CD4-positive, alpha-beta T cell (primary cell): Measurements from ENCODE around the gene TNFRSF17. TPM values are rescaled to one million over a fixed set of nuclear protein-coding genes. Genes with fewer than 3 reads are reported as not detected.

Source experiments
- ATAC-seq: fragments of 200-7000 bp; cut with Tn5 transposase; one replicate; pipeline ENCODE4 v1.10.0; 2022; ENCODE audit warnings: mild to moderate bottlenecking; ENCODE audit not compliant: poor library complexity
- CTCF ChIA-PET: fragments of 350-600 bp; sonication (Branson Sonifier 250); formaldehyde crosslinking; loops from one replicate; lab custom pipeline; 2021; ENCODE audit warnings: antibody characterized with exemption, inconsistent platforms; lab: Charles Lee
- POLR2A ChIA-PET: fragments of 350-600 bp; sonication (Branson Sonifier 250); formaldehyde crosslinking; loops from one replicate; lab custom pipeline; 2021; ENCODE audit warnings: antibody characterized with exemption, inconsistent platforms; lab: Charles Lee
- DNase-seq, 14 experiments: peaks; one replicate each; pipeline ENCODE4 v3.0.0-alpha.2; 2013 to 2020; ENCODE audit warnings: mixed read lengths in 2 of 14
- H3K27ac ChIP-seq, 2 donors: one replicate each; pipeline versions ENCODE4 v1.5.1 to v1.7.0; 2013; ENCODE audit warnings: low read length in 2 of 2, low read depth in 1 of 2, mild to moderate bottlenecking in 1 of 2
- H3K27me3 ChIP-seq, 2 experiments: 1 replicate in 1 of 2; 2 replicates in 1 of 2; pipeline versions ENCODE4 v1.6.1 to v1.7.0; 2013; ENCODE audit warnings: low read length in 2 of 2, control low read depth in 1 of 2, mild to moderate bottlenecking in 1 of 2, moderate library complexity in 1 of 2; ENCODE audit not compliant: insufficient read depth in 2 of 2, control insufficient read depth in 1 of 2
- H3K36me3 ChIP-seq: one replicate; pipeline ENCODE4 v1.6.1; 2013; ENCODE audit warnings: low read length, control low read depth; ENCODE audit not compliant: insufficient read depth
- H3K4me1 ChIP-seq: one replicate; pipeline ENCODE4 v1.6.1; 2013; ENCODE audit warnings: low read length, control low read depth; ENCODE audit not compliant: insufficient read depth
- H3K4me3 ChIP-seq: one replicate; pipeline ENCODE4 v1.5.1; 2013; ENCODE audit warnings: mild to moderate bottlenecking, low read length, moderate library complexity
- H3K9me3 ChIP-seq, 2 experiments: 1 replicate in 1 of 2; 2 replicates in 1 of 2; pipeline versions ENCODE4 v1.6.1 to v1.7.0; 2013; ENCODE audit warnings: low read length in 2 of 2, mild to moderate bottlenecking in 2 of 2, control low read depth in 1 of 2, moderate library complexity in 1 of 2; ENCODE audit not compliant: control insufficient read depth in 1 of 2, insufficient read depth in 1 of 2
- H3K27ac Mint-ChIP-seq: one replicate; pipeline ENCODE4 v1.8.0; 2020; ENCODE audit warnings: mixed read lengths
- H3K27me3 Mint-ChIP-seq: one replicate; pipeline ENCODE4 v1.8.0; 2021; ENCODE audit warnings: mixed read lengths
- H3K36me3 Mint-ChIP-seq: one replicate; pipeline ENCODE4 v1.8.0; 2021; ENCODE audit warnings: low read depth, mixed read lengths
- H3K4me1 Mint-ChIP-seq: one replicate; pipeline ENCODE4 v1.8.0; 2021; ENCODE audit warnings: low read depth, mixed read lengths
- H3K4me3 Mint-ChIP-seq: one replicate; pipeline ENCODE4 v1.8.0; 2020; ENCODE audit warnings: mild to moderate bottlenecking, mixed read lengths
- H3K9me3 Mint-ChIP-seq: one replicate; pipeline ENCODE4 v1.8.0; 2020; ENCODE audit warnings: mixed read lengths
- intact Hi-C, 2 experiments: fragments of 100-400 bp; cut with DNase I in 1 of 2; cut with micrococcal nuclease in 1 of 2; formaldehyde crosslinking; loops; one replicate each; pipeline versions ENCODE4 v1.15.1 to v1.9.0; 2023 to 2025; cut with DNase I, micrococcal nuclease
- total RNA-seq, 174 experiments: library from RNA in 2 of 174; stranded (reverse) in 2 of 174; gene quantifications; one replicate each; pipeline ENCODE4 v1.2.3 and lab custom pipeline; 2021 to 2026
- TF ChIP-seq, protein P1 (sequence below): fragments of 200-600 bp; IDR thresholded peaks from one replicate; pipeline ENCODE4 v1.8.0; 2022; ENCODE audit warnings: antibody characterized with exemption, mild to moderate bottlenecking

The TNFRSF17 gene
- total RNA-seq, 2 experiments from 2014 or later, result not detected

DNA sequence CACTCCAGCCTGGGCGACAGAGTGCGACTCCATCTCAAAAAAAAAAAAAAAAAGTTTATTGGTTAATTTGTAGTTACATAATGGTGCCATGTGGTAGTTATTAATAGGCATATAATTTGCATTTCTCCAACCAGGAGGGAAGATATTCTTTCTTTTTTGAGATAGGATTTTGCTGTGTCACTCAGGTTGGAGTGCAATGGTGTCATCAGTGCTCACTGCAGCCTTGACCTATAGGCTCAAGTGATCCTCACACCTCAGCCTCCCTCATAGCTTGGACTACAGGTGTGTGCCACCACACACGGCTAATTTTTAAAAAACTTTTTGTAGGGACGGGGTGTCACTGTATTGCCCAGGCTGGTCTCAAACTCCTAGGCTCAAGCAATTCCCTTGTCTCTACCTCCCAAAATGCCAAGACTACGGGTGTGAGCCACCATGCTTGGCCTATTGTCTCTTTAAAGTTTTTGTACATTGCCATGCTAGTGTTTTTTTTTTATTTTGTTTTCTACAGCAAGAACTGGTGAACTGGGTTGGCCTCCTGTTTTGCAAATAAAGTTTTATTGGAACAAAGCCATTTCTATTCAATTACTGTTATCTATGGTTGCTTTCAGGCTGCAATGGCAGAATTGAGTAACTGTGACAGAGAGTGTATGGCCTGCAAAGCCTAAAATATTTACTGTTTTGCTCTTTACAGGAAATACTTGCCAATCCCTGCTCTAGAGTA lies 23.4 kb downstream of the TNFRSF17 start:
- no peaks in the 10 kb centered on the region for H3K4me1 ChIP-seq
- no peak overlapping the region for H3K27ac Mint-ChIP-seq
- intact Hi-C loops, result no loop called here
- no peak overlapping the region for H3K4me3 Mint-ChIP-seq
- H3K27me3 Mint-ChIP-seq, result no peaks in the 10 kb centered on the region
- no peaks in the 10 kb centered on the region for H3K4me1 Mint-ChIP-seq
- no peak for DNase-seq
- ATAC-seq, result no peak
- ChIA-PET CTCF (no interaction called here), POLR2A (no interaction called here)
- TF ChIP-seq, protein P1, sequence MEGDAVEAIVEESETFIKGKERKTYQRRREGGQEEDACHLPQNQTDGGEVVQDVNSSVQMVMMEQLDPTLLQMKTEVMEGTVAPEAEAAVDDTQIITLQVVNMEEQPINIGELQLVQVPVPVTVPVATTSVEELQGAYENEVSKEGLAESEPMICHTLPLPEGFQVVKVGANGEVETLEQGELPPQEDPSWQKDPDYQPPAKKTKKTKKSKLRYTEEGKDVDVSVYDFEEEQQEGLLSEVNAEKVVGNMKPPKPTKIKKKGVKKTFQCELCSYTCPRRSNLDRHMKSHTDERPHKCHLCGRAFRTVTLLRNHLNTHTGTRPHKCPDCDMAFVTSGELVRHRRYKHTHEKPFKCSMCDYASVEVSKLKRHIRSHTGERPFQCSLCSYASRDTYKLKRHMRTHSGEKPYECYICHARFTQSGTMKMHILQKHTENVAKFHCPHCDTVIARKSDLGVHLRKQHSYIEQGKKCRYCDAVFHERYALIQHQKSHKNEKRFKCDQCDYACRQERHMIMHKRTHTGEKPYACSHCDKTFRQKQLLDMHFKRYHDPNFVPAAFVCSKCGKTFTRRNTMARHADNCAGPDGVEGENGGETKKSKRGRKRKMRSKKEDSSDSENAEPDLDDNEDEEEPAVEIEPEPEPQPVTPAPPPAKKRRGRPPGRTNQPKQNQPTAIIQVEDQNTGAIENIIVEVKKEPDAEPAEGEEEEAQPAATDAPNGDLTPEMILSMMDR, result no peak
- H3K36me3 ChIP-seq, result no peaks in the 10 kb centered on the region
- no peak overlapping the region for H3K4me3 ChIP-seq
- H3K36me3 Mint-ChIP-seq, result no peaks in the 10 kb centered on the region
- no peaks in the 10 kb centered on the region for H3K27me3 ChIP-seq
- H3K9me3 ChIP-seq, result no peaks in the 10 kb centered on the region
- no peaks in the 10 kb centered on the region for H3K9me3 Mint-ChIP-seq
- no peak overlapping the region for H3K27ac ChIP-seq

DNA sequence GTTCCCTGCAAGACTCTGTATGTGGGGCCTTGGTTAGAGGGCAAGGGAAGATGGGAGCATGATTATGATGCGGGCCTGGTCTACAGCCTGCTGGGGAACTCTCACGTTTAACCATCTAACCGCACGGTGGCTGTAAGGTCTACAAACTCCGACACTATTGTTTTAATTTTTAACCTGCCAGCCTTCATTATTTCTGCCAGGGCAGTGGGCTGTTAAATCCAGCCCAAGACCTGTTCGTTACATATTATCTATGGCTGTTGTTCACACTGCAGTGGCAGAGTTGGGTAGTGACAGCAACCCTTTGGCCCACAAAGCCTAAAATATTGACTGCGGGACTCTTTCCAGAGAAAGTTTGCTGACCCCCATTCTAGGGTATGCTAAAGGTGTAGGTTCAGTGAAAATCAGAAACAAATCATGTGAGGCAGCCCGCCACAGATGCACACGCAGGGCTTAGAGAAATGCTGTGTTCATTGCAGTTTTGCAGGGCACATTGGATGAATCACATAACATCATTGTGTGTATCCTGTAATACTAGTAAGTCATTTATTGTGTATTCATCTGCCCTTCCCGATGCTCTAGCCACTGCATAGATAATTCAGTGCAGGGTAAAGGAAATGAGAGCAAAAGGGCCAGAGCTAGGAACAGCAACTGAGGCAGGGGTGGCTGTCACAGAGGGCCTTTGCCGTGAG lies 25.8 kb downstream of the TNFRSF17 start:
- no peak overlapping the region for H3K27ac ChIP-seq
- Mint-ChIP-seq H3K4me1 (no peaks in the 10 kb centered on the region), H3K27ac (no peak overlapping the region), H3K9me3 (no peaks in the 10 kb centered on the region), H3K27me3 (no peaks in the 10 kb centered on the region), H3K36me3 (no peaks in the 10 kb centered on the region), H3K4me3 (no peak overlapping the region)
- H3K9me3 ChIP-seq, result no peaks in the 10 kb centered on the region
- no peaks in the 10 kb centered on the region for H3K36me3 ChIP-seq
- intact Hi-C loops, result no loop called here
- CTCF ChIA-PET, result no interaction called here
- ATAC-seq (no peak), DNase-seq (no peak)
- no peaks in the 10 kb centered on the region for H3K4me1 ChIP-seq
- H3K27me3 ChIP-seq, result no peaks in the 10 kb centered on the region
- TF ChIP-seq, protein P1, result no peak
- POLR2A ChIA-PET, result no interaction called here
- H3K4me3 ChIP-seq, result no peak overlapping the region

DNA sequence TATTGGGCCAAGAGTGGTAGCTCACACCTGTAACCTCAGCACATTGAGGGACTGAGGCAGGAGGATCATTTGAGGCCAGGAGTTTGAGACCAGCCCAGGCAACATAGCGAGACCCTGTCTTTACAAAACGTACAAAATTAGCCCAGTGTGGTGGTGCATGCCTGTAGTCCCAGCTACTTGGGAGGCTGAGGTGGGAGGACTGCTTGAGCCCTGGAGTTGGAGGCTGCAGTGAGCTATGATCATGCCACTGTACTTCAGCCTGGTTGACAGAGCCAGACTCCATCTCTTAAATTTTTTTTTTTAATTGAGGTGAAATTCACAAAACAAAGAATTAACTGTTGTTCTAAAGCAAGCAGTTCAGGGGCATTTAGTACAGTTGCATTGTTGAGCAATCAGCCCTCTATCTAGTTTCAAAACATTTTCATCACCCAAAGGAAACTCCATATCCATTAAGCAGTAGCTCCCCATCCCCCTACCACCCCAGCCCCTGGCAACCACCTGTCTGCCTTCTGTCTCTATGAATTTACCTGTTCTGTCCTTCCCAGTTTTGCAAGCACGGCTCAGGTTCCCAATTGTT lies 27.1 kb downstream of the TNFRSF17 start:
- no peak for DNase-seq
- H3K9me3 ChIP-seq, result no peaks in the 10 kb centered on the region
- no peak for ATAC-seq
- no peak overlapping the region for H3K27ac ChIP-seq
- no peaks in the 10 kb centered on the region for H3K27me3 ChIP-seq
- Mint-ChIP-seq H3K4me3 (no peak overlapping the region), H3K27ac (no peak overlapping the region), H3K27me3 (no peaks in the 10 kb centered on the region), H3K9me3 (no peaks in the 10 kb centered on the region), H3K4me1 (no peaks in the 10 kb centered on the region), H3K36me3 (no peaks in the 10 kb centered on the region)
- no peaks in the 10 kb centered on the region for H3K36me3 ChIP-seq
- H3K4me3 ChIP-seq, result no peak overlapping the region
- H3K4me1 ChIP-seq, result no peaks in the 10 kb centered on the region
- CTCF ChIA-PET, result no interaction called here
- intact Hi-C loops, result no loop called here
- TF ChIP-seq, protein P1, result no peak
- POLR2A ChIA-PET, result no interaction called here
